Gastroesophageal sphincter (tissue), 3 donors: ENCODE measurements around the gene C12orf75.

Source experiments
- CTCF ChIP-seq, 4 experiments: fragments of 200-600 bp in 2 of 4; fragments of 450-650 bp in 2 of 4; sonication (generic) in 1 of 4; IDR thresholded peaks; one replicate each; pipeline ENCODE4 v1.5.1; 2017 to 2019; ENCODE audit warnings: antibody characterized with exemption in 4 of 4, mild to moderate bottlenecking in 2 of 4, moderate library complexity in 2 of 4
- POLR2A ChIP-seq, 2 donors: fragments of 450-650 bp; IDR thresholded peaks; one replicate each; pipeline ENCODE4 v1.6.1; 2017; ENCODE audit warnings: antibody characterized with exemption in 2 of 2, mild to moderate bottlenecking in 2 of 2, moderate library complexity in 1 of 2

- no peak for TF ChIP-seq CTCF (IDR thresholded peaks at IDR 0.05)
- no peak for TF ChIP-seq POLR2A (IDR thresholded peaks at IDR 0.05)
These were observed 88.4 kb downstream of the C12orf75 start for GRCh38 chr12:105418821-105419291.
